ENCODE measurements around the gene CATSPER3. TPM values are rescaled to one million over a fixed set of nuclear protein-coding genes. Genes with fewer than 3 reads are reported as not detected.

Gene CATSPER3
- 1 to 10 TPM in 1 of 2 donors, not detected in 1; 3.2 TPM for total RNA-seq

DNA sequence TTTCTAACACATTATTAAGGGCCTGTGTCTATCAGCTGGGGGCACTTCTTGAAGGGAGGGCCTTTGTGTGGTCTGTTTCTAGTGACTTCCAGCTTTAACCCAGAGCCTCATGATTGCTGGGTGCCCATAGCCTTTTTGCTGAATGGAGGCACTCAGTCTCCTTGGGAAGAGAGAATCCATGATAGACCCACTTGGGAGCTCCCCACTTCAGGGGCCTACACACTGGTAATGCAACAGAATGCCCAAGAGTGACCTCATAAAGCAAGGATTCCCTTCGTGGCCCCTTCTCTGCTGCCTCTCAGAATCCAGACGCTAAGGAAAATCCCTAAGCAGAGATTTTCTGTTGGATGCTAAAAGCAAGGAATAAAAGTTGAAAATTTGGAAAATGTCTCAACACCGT is at the start of gene CATSPER3:
TSS of gene CATSPER3 (plus strand) at position 301 of the 400 bp plus-strand sequence. CDS start at position 386, 85 bp downstream.
- Histone ChIP-seq H3K9me3 (no peaks in the 10 kb centered on the region), H3K4me3 (no peak within 1 kb of the TSS), H3K36me3 (no peaks in the 10 kb centered on the region), H3K27ac (no peak within 1 kb of the TSS), H3K4me1 (replicated peaks) (peaks cover 3% of the 10 kb centered on the region), H3K27me3 (replicated peaks; ENCODE audit: insufficient read depth) (no peaks in the 10 kb centered on the region)
- 78% methylated on average over 3 of the region's 3 CpGs for WGBS
- no peak for DNase-seq (ENCODE audit: low spot score)
- TF ChIP-seq, protein P1, sequence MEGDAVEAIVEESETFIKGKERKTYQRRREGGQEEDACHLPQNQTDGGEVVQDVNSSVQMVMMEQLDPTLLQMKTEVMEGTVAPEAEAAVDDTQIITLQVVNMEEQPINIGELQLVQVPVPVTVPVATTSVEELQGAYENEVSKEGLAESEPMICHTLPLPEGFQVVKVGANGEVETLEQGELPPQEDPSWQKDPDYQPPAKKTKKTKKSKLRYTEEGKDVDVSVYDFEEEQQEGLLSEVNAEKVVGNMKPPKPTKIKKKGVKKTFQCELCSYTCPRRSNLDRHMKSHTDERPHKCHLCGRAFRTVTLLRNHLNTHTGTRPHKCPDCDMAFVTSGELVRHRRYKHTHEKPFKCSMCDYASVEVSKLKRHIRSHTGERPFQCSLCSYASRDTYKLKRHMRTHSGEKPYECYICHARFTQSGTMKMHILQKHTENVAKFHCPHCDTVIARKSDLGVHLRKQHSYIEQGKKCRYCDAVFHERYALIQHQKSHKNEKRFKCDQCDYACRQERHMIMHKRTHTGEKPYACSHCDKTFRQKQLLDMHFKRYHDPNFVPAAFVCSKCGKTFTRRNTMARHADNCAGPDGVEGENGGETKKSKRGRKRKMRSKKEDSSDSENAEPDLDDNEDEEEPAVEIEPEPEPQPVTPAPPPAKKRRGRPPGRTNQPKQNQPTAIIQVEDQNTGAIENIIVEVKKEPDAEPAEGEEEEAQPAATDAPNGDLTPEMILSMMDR (IDR thresholded peaks at IDR 0.05), result no peak
- no peak for TF ChIP-seq POLR2A (IDR thresholded peaks at IDR 0.05)
- TF ChIP-seq POLR2AphosphoS5 (IDR thresholded peaks at IDR 0.05), result no peak
- intact Hi-C loops (cut with DNase I), result no loop called here

DNA sequence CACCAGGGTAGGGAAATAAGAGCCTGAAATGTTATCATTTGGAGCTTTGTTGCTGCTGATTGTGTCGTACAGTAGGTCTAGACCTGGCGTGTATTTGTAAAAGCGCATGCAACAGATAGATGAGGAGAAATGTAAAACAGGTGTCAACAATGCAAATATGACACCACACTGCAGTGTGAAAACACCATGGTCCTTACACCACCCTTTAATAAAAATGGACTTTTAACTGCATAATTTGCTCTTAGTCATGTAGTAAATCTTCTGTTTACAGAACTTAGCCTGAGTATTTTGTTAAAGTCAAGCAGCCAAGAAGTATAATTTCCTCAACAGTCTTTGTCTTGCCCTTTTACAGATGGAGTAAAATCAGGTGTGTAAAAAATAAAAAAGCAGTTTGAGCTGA is 48.8 kb upstream of the CATSPER3 start:
- Histone ChIP-seq H3K4me3 (no peak overlapping the region), H3K36me3 (no peaks in the 10 kb centered on the region), H3K27me3 (replicated peaks; ENCODE audit: insufficient read depth) (no peaks in the 10 kb centered on the region), H3K27ac (no peak overlapping the region), H3K4me1 (replicated peaks) (no peaks in the 10 kb centered on the region), H3K9me3 (no peaks in the 10 kb centered on the region)
- TF ChIP-seq, protein P1 (IDR thresholded peaks at IDR 0.05), result no peak
- TF ChIP-seq POLR2A (IDR thresholded peaks at IDR 0.05) (no peak), POLR2AphosphoS5 (IDR thresholded peaks at IDR 0.05) (no peak)
- DNase-seq (ENCODE audit: low spot score), result no peak
- intact Hi-C loops (cut with DNase I), result loop anchor here (5.0 kb wide), 1 partner anchor 413 kb away; no protein-coding TSS in a partner anchor
- WGBS, result 82% methylated on average over 3 of the region's 3 CpGs

DNA sequence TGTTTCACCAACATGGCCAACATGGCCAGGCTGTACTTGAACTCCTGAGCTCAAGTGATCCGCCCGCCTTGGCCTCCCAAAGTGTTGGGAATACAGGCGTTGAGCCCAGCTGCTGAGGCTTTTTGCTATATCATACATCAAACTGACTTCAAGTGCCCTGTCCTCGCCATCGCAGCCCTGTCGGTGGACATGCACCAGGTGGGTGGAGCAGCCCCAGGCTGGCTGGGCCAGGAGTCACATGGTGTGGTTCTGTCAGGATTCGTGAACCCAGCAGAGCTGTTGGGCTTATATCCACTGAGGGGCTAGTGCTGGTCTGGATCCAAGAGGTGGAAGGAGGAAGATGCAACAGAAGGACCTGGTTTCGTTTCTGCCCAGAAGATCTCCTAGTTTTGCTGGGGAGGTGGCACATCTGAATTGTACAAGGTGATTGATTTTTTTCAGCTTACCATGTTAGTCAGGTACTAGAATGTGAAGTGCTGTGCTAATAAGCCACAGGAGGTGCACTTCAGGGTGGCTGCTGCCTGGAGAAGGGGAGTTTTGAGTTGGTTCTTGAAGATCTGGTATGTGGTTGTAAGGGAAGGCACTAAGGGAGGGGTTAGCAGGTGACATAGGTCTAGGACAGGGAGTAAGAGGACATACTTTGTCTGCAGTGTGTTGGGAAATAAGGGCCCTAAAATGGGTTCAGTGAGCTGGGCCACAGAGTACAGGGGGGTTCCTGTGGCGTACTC is 46.7 kb upstream of the CATSPER3 start:
- Histone ChIP-seq H3K27ac (no peak overlapping the region), H3K4me1 (replicated peaks) (no peaks in the 10 kb centered on the region), H3K27me3 (replicated peaks; ENCODE audit: insufficient read depth) (no peaks in the 10 kb centered on the region), H3K4me3 (no peak overlapping the region), H3K9me3 (no peaks in the 10 kb centered on the region), H3K36me3 (no peaks in the 10 kb centered on the region)
- TF ChIP-seq, protein P1 (IDR thresholded peaks at IDR 0.05), result no peak
- TF ChIP-seq POLR2A (IDR thresholded peaks at IDR 0.05) (no peak), POLR2AphosphoS5 (IDR thresholded peaks at IDR 0.05) (no peak)
- WGBS, result 96% methylated on average over 9 of the region's 9 CpGs
- intact Hi-C loops (cut with DNase I), result no loop called here
- no peak for DNase-seq (ENCODE audit: low spot score)

DNA sequence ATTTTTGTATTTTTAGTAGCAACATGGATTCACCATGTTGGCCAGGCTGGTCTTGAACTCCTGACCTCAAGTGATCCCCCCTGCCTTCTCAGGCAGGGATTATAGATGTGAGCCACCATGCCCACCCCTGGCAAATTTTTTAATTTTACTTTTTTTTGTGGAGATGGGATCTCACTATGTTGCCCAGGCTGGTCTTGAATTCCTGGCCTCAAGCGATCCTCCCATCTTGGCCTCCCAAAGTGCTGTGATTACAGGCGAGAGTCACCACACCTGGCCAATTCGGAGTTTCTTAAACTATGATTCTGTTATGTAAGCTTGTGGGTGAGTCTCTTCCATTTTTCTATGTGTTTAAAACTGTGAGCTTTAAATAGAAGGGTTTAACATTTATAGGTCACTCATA is 35.2 kb upstream of the CATSPER3 start:
- H3K27ac ChIP-seq, result no peak overlapping the region
- TF ChIP-seq, protein P1 (IDR thresholded peaks at IDR 0.05), result no peak
- no peak for TF ChIP-seq POLR2AphosphoS5 (IDR thresholded peaks at IDR 0.05)
- no peak for TF ChIP-seq POLR2A (IDR thresholded peaks at IDR 0.05)
- no peaks in the 10 kb centered on the region for H3K4me1 ChIP-seq (replicated peaks)
- H3K4me3 ChIP-seq, result no peak overlapping the region
- no peak for DNase-seq (ENCODE audit: low spot score)
- H3K36me3 ChIP-seq, result no peaks in the 10 kb centered on the region
- intact Hi-C loops (cut with DNase I), result no loop called here
- no peaks in the 10 kb centered on the region for H3K27me3 ChIP-seq (replicated peaks; ENCODE audit: insufficient read depth)
- H3K9me3 ChIP-seq, result no peaks in the 10 kb centered on the region
- 100% methylated on average over 3 of the region's 3 CpGs for WGBS

DNA sequence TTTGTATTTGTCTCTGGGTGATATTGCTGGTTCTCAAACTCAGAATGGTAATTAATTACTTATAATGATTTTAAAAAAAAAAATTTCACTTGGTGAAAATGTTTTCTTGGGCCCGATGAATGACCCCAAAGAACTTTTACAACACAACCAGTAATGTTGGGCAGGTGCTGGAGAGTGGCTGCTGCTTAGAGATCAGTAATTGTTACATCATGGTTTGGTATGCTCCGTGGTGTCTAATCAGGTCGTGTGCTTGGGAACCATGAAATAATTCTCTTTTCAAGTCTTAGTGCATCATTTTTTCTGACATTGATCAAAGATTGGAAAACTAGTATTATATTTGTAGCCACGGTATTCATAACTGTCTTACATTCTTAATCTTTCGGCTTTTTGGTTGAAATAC is 33.5 kb upstream of the CATSPER3 start:
- Histone ChIP-seq H3K4me3 (no peak overlapping the region), H3K36me3 (no peaks in the 10 kb centered on the region), H3K27me3 (replicated peaks; ENCODE audit: insufficient read depth) (no peaks in the 10 kb centered on the region), H3K4me1 (replicated peaks) (no peaks in the 10 kb centered on the region), H3K9me3 (no peaks in the 10 kb centered on the region), H3K27ac (no peak overlapping the region)
- TF ChIP-seq POLR2AphosphoS5 (IDR thresholded peaks at IDR 0.05) (no peak), POLR2A (IDR thresholded peaks at IDR 0.05) (no peak)
- TF ChIP-seq, protein P1 (IDR thresholded peaks at IDR 0.05), result no peak
- intact Hi-C loops (cut with DNase I), result no loop called here
- 95% methylated on average over 5 of the region's 5 CpGs for WGBS
- DNase-seq (ENCODE audit: low spot score), result no peak
